Heart left ventricle (tissue), 16 donors: ENCODE measurements around the gene PARP8. TPM values are rescaled to one million over a fixed set of nuclear protein-coding genes. Genes with fewer than 3 reads are reported as not detected.

Experiments
- ATAC-seq, 4 donors: fragments of 200-7000 bp; cut with Tn5 transposase; one replicate each; pipeline ENCODE4 v1.9.1; 2020 to 2022; ENCODE audit warnings: moderate library complexity in 4 of 4, mild to moderate bottlenecking in 3 of 4, moderate number of reproducible peaks in 1 of 4
- DNase-seq, 5 donors: peaks; one replicate each; pipeline ENCODE4 v3.0.0-alpha.2; 2020
- H3K27ac ChIP-seq, 12 donors: fragments of 200-600 bp; sonication (generic) in 4 of 12; one replicate each; pipeline versions ENCODE4 v1.5.0 to v1.8.0; 2016 to 2022; ENCODE audit warnings: mild to moderate bottlenecking in 2 of 12
- H3K27me3 ChIP-seq, 9 donors: fragments of 200-600 bp; sonication (generic) in 2 of 9; one replicate each; pipeline versions ENCODE4 v1.5.1 to v1.8.0; 2016 to 2022; ENCODE audit warnings: mild to moderate bottlenecking in 3 of 9
- H3K36me3 ChIP-seq, 9 donors: fragments of 200-600 bp; sonication (generic) in 2 of 9; one replicate each; pipeline versions ENCODE4 v1.5.0 to v1.8.0; 2018 to 2022; ENCODE audit warnings: mild to moderate bottlenecking in 2 of 9
- H3K4me1 ChIP-seq, 12 donors: fragments of 200-600 bp; sonication (generic) in 4 of 12; one replicate each; pipeline versions ENCODE4 v1.5.0 to v1.8.0; 2016 to 2022; ENCODE audit warnings: mild to moderate bottlenecking in 3 of 12
- H3K4me3 ChIP-seq, 12 donors: fragments of 200-600 bp; sonication (generic) in 4 of 12; one replicate each; pipeline versions ENCODE4 v1.5.0 to v1.8.0; 2017 to 2022; ENCODE audit warnings: mild to moderate bottlenecking in 9 of 12, moderate library complexity in 4 of 12
- H3K9me3 ChIP-seq, 12 donors: fragments of 200-600 bp; sonication (generic) in 4 of 12; one replicate each; pipeline versions ENCODE4 v1.5.0 to v1.8.0; 2016 to 2022; ENCODE audit warnings: mild to moderate bottlenecking in 1 of 12
- POLR2A ChIP-seq, 2 donors: fragments of 450-650 bp; IDR thresholded peaks; one replicate each; pipeline ENCODE4 v1.6.1; 2017; ENCODE audit warnings: antibody characterized with exemption in 2 of 2, mild to moderate bottlenecking in 2 of 2, moderate library complexity in 2 of 2
- WGBS, 4 donors: extraction: QIAGEN DNeasy Blood & Tissue Kit in 2 of 4; methylation state at CpG; one replicate each; pipeline versions ENCODE4 v1.1.5 to v1.1.7; 2013 to 2018; 5-methylcytosine and 5-hydroxymethylcytosine counted together
- intact Hi-C, 10 donors: fragments of 100-400 bp; cut with DNase I; formaldehyde crosslinking; loops; one replicate each; pipeline versions ENCODE4 v1.11.1 to v1.14.2; 2022
- polyA plus RNA-seq, 2 donors: library from polyadenylated mRNA; stranded (reverse); fragments of 200-250 nt; gene quantifications; one replicate each; pipeline ENCODE4 v1.2.3, GENCODE V29; 2013
- total RNA-seq, 9 donors: library from RNA; depleted of rRNA in 2 of 9; stranded (reverse); fragments of >200 nt in 2 of 9; fragmentation: NEBNext Ultra II Directional in 3 of 9; extraction: Animal tissue kit (Norgen Biotek cat#: 25700) in 3 of 9; gene quantifications; one replicate each; pipeline versions ENCODE4 v1.1.0 to v1.2.4, GENCODE V29; 2016 to 2023
- TF ChIP-seq, protein P1 (sequence below), 12 donors: fragments of 200-600 bp; sonication (generic) in 4 of 12; IDR thresholded peaks; one replicate each; pipeline versions ENCODE4 v1.5.0 to v1.8.0; 2018 to 2022; ENCODE audit warnings: antibody characterized with exemption in 12 of 12, mild to moderate bottlenecking in 5 of 12
- donor health status: ischemic (EF 13 %, LVEDD 7.1; RV severe dilation, severe dysfunction).
- donor health status: healthy with polysubstance abuse.
- donor health status: DM: no; HTN: yes; CAD: no.
- donor health status: DM: no; HTN: no; CAD: no.
- donor health status: ischemic (EF 25% LVEDD 6.9; RV normal size, moderate dysfunction).
- donor health status: ischemic (EF 25% LVEDD 5.7; RV mildly dilated, moderate dysfunction).
- donor health status: healthy.
- donor health status: DM: yes; HTN: yes; CAD: no.
- donor health status: ischemic (EF 35%, LVEDD 5.7; RV mildly dilated, moderate dysfunction).
- donor health status: nonischemic (EF 11% LVEDD 7.7; RV severe dilation, severe dysfunction).
- donor health status: DM: yes; HTN: yes; CAD: no.
- donor health status: PGD.
- donor health status: ischemic (EF 29% LVEDD 5.4; RV normal size, mild dysfunction).
- donor health status: nonischemic (EF 23%, LVEDD 6.1; RV moderate dilation, normal function).

The PARP8 gene
- total and polyA plus RNA-seq, 11 donors = 1.6 to 22.5 (median 6.0) TPM

GRCh38 chr5:50715001-50715400 is 48.6 kb downstream of the PARP8 start:
- no peak overlapping the region for H3K4me3 ChIP-seq
- no peak for ATAC-seq
- no peak for DNase-seq
- no peak overlapping the region for H3K27ac ChIP-seq
- intact Hi-C loops = no loop called here
- TF ChIP-seq, protein P1, sequence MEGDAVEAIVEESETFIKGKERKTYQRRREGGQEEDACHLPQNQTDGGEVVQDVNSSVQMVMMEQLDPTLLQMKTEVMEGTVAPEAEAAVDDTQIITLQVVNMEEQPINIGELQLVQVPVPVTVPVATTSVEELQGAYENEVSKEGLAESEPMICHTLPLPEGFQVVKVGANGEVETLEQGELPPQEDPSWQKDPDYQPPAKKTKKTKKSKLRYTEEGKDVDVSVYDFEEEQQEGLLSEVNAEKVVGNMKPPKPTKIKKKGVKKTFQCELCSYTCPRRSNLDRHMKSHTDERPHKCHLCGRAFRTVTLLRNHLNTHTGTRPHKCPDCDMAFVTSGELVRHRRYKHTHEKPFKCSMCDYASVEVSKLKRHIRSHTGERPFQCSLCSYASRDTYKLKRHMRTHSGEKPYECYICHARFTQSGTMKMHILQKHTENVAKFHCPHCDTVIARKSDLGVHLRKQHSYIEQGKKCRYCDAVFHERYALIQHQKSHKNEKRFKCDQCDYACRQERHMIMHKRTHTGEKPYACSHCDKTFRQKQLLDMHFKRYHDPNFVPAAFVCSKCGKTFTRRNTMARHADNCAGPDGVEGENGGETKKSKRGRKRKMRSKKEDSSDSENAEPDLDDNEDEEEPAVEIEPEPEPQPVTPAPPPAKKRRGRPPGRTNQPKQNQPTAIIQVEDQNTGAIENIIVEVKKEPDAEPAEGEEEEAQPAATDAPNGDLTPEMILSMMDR (IDR thresholded peaks at IDR 0.05) = no peak
- no peak for TF ChIP-seq POLR2A (IDR thresholded peaks at IDR 0.05)
- H3K36me3 ChIP-seq = no peaks in the 10 kb centered on the region
- WGBS, 4 donors = 83 to 88% (median 86%) methylated on average over 5 of the region's 5 CpGs
- H3K4me1 ChIP-seq = peaks cover 0 to 71% (median 7%) of the 10 kb centered on the region in 12 donors
- no peaks in the 10 kb centered on the region for H3K9me3 ChIP-seq
- no peaks in the 10 kb centered on the region for H3K27me3 ChIP-seq

- Histone ChIP-seq H3K9me3 (no peaks in the 10 kb centered on the region), H3K4me3 (no peak overlapping the region), H3K36me3 (no peaks in the 10 kb centered on the region), H3K27me3 (no peaks in the 10 kb centered on the region), H3K4me1 (peaks cover 0 to 59% (median 2%) of the 10 kb centered on the region in 12 donors), H3K27ac (no peak overlapping the region)
- no peak for ATAC-seq
- intact Hi-C loops = no loop called here
- no peak for DNase-seq
- TF ChIP-seq, protein P1 (IDR thresholded peaks at IDR 0.05) = no peak
- TF ChIP-seq POLR2A (IDR thresholded peaks at IDR 0.05) = no peak
- 94 to 98% (median 96%) methylated on average over 2 of the region's 2 CpGs for WGBS, 4 donors
These were observed 49.7 kb downstream of the PARP8 start for GRCh38 chr5:50716134-50716533.

DNA sequence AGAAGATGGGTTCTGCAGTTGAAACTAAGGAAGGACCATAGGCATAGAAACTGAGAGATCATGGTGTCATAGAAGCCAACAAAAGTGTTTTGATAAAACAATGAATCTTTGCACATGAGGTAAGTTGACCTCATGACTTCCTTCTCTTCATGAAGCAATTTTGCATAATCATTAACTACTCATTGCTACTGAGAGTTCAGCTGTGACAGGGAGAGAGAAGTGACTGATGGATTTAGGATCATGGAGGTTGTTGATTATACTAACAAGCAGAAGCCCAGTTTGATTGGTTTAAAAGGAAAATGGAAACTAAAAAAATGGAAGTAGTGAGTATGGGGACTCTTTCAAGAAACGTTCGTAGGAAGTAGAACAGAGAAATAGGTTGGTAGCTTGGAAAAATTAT is 51.2 kb downstream of the PARP8 start:
- intact Hi-C loops = no loop called here

GRCh38 chr5:50720061-50720710 is 53.7 kb downstream of the PARP8 start:
- H3K27ac ChIP-seq = no peak overlapping the region
- no peaks in the 10 kb centered on the region for H3K9me3 ChIP-seq
- intact Hi-C loops = no loop called here
- no peaks in the 10 kb centered on the region for H3K36me3 ChIP-seq
- H3K4me1 ChIP-seq = peaks cover 0 to 36% (median 0%) of the 10 kb centered on the region in 12 donors
- ATAC-seq = no peak
- no peaks in the 10 kb centered on the region for H3K27me3 ChIP-seq
- TF ChIP-seq, protein P1 (IDR thresholded peaks at IDR 0.05) = no peak
- no peak for TF ChIP-seq POLR2A (IDR thresholded peaks at IDR 0.05)
- no peak overlapping the region for H3K4me3 ChIP-seq
- DNase-seq = no peak
- WGBS, 4 donors = 74 to 85% (median 80%) methylated on average over 4 of the region's 4 CpGs

More for the DNA sequence above, 51.2 kb downstream of the PARP8 start:
- WGBS, 4 donors = 79 to 88% (median 83%) methylated on average over 2 of the region's 2 CpGs
- H3K36me3 ChIP-seq = no peaks in the 10 kb centered on the region
- peaks cover 0 to 44% (median 0%) of the 10 kb centered on the region in 12 donors for H3K4me1 ChIP-seq
- no peak overlapping the region for H3K27ac ChIP-seq
- no peak for TF ChIP-seq POLR2A (IDR thresholded peaks at IDR 0.05)
- TF ChIP-seq, protein P1 (IDR thresholded peaks at IDR 0.05) = no peak
- no peak overlapping the region for H3K4me3 ChIP-seq
- no peaks in the 10 kb centered on the region for H3K9me3 ChIP-seq
- ATAC-seq = no peak
- DNase-seq = no peak
- no peaks in the 10 kb centered on the region for H3K27me3 ChIP-seq
